ENCODE data around the gene ACTR5.

- TF ChIP-seq POLR2A (IDR thresholded peaks at IDR 0.05; ENCODE audit: low read depth) (no peak), CTCF (IDR thresholded peaks at IDR 0.05) (no peak)
Measured at GRCh38 chr20:38700141-38700540, 48.1 kb upstream of the ACTR5 start.

Data from esophagus muscularis mucosa (tissue), 3 donors.